Spleen (tissue), 7 donors: Measurements from ENCODE around the gene A3GALT2.

Source experiments
- POLR2A ChIP-seq, 3 donors: fragments of 450-650 bp; IDR thresholded peaks; one replicate each; pipeline ENCODE4 v1.5.1; 2017; ENCODE audit warnings: antibody characterized with exemption in 3 of 3, mild to moderate bottlenecking in 1 of 3
- POLR2AphosphoS5 ChIP-seq, 3 donors: sonication (generic); formaldehyde crosslinking; IDR thresholded peaks; one replicate each; pipeline ENCODE4 v1.5.1; 2017; ENCODE audit warnings: antibody characterized with exemption in 3 of 3
- TF ChIP-seq, protein P1 (sequence below), 11 experiments: fragments of 200-600 bp in 7 of 11; fragments of 450-650 bp in 4 of 11; sonication (generic) in 4 of 11; IDR thresholded peaks in 8 of 11; conservative IDR thresholded peaks in 3 of 11; 1 replicate in 7 of 11; 2 replicates in 4 of 11; pipeline versions ENCODE4 v1.4.0 to v1.8.0; 2016 to 2021; ENCODE audit warnings: antibody characterized with exemption in 11 of 11, inconsistent platforms in 4 of 11, mild to moderate bottlenecking in 1 of 11
- donor health status: DM: no; HTN: no; CAD: no; lungs with moderate emphysema.
- donor health status: DM: no; HTN: no; CAD: no.
- donor health status: DM: no; HTN: no; CAD: no.

DNA sequence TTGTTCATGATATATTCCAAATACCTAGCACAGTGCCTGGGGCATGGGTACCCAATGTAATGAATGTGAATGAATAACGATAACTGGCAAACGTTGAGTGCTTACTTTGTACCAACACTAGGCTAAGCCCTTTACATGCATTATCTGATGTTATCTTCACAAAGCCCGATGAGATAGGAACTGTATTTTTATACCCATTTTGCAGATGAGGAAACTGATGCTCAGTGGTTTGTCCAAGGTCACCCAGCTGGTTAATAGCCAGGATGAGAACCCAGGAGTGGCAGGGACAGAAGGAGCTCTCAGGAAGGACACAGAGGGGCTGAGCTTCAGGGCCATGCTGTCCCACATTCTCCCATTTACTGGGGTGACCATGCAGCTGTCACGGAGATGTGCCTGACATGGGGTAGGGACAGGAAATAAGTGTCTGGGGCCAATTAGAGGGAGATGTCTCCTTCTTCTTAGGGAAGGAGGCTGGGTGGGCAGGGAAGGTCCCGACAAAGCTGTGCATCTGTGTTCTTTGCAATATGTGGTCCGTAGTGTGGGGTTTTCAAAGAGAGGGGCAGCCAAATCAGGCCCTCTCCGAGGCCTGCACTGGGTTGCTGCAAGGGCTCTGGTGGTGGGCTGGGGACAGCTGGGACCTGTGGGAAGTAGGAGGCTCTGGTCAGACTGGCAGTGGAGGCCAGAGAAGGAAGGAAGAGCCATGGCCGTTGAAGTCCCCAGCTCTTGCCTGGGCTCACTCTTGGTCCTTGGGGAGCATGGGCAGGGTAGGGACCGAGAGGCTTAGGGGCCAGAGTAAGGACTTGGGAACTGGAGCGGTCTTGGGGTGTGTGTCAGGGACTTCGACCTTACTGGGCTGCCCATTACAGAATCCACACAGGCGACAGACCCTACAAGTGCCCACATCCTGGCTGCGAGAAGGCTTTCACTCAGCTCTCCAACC is 26.6 kb downstream of the A3GALT2 start:
- TF ChIP-seq POLR2A (IDR thresholded peaks at IDR 0.05) (no peak), POLR2AphosphoS5 (IDR thresholded peaks at IDR 0.05) (no peak)
- TF ChIP-seq, protein P1, sequence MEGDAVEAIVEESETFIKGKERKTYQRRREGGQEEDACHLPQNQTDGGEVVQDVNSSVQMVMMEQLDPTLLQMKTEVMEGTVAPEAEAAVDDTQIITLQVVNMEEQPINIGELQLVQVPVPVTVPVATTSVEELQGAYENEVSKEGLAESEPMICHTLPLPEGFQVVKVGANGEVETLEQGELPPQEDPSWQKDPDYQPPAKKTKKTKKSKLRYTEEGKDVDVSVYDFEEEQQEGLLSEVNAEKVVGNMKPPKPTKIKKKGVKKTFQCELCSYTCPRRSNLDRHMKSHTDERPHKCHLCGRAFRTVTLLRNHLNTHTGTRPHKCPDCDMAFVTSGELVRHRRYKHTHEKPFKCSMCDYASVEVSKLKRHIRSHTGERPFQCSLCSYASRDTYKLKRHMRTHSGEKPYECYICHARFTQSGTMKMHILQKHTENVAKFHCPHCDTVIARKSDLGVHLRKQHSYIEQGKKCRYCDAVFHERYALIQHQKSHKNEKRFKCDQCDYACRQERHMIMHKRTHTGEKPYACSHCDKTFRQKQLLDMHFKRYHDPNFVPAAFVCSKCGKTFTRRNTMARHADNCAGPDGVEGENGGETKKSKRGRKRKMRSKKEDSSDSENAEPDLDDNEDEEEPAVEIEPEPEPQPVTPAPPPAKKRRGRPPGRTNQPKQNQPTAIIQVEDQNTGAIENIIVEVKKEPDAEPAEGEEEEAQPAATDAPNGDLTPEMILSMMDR (IDR thresholded peaks at IDR 0.05 in 8 of 11, conservative IDR thresholded peaks at IDR 0.05 in 3 of 11), result no peak
